C4-2B (cell line): ENCODE data around the gene RNF224.

Source experiments
- H3K27ac ChIP-seq: fragments of 450-650 bp; 2 replicates; pipeline ENCODE4 v1.5.1; 2017
- ZFX ChIP-seq: fragments of 450-650 bp; IDR thresholded peaks from 2 replicates; pipeline ENCODE4 v1.6.1; 2017
- TF ChIP-seq, protein P1 (sequence below): fragments of 450-650 bp; conservative IDR thresholded peaks from 2 replicates; pipeline ENCODE4 v1.5.1; 2017; ENCODE audit warnings: mild to moderate bottlenecking

Gene RNF224

DNA sequence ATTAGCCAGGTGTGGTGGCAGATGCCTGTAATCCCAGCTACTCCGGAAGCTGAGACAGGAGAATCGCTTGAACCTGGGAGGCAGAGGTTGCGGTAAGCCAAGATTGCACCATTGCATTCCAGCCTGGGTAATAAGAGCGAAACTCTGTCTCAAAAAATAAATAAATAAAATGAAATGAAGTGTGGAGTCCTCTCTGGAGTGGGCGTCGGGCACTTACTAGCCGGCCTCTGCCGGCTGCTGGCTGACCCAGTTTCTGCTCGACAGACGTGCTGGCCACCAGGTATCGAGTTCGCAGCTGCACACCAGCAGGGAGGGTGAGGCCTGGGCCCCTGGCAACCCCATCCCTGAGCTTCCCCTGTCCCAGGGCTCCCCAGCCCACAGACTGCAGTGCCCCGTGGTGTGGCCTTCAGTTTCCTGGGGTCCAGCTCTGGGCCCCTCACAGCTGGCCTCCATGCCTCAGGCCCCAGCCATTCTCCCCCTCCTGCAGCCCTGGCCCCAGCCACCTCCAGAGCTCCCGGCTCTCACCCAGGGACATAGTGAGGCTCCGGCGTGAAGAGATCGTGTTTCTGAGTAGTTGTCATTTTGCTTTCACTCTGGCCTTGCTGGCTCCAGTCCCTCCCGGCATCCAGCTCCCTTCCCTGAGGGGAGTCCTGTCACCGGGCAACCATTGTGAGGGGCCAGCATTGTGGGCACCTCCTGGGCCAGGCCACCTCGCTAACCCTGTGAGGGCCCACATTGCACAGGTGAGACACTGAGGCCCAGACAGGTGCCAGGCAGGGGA lies 20.0 kb downstream of the RNF224 start:
- no peak for TF ChIP-seq ZFX
- TF ChIP-seq, protein P1, sequence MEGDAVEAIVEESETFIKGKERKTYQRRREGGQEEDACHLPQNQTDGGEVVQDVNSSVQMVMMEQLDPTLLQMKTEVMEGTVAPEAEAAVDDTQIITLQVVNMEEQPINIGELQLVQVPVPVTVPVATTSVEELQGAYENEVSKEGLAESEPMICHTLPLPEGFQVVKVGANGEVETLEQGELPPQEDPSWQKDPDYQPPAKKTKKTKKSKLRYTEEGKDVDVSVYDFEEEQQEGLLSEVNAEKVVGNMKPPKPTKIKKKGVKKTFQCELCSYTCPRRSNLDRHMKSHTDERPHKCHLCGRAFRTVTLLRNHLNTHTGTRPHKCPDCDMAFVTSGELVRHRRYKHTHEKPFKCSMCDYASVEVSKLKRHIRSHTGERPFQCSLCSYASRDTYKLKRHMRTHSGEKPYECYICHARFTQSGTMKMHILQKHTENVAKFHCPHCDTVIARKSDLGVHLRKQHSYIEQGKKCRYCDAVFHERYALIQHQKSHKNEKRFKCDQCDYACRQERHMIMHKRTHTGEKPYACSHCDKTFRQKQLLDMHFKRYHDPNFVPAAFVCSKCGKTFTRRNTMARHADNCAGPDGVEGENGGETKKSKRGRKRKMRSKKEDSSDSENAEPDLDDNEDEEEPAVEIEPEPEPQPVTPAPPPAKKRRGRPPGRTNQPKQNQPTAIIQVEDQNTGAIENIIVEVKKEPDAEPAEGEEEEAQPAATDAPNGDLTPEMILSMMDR, result no peak
- H3K27ac ChIP-seq, result no peak overlapping the region

DNA sequence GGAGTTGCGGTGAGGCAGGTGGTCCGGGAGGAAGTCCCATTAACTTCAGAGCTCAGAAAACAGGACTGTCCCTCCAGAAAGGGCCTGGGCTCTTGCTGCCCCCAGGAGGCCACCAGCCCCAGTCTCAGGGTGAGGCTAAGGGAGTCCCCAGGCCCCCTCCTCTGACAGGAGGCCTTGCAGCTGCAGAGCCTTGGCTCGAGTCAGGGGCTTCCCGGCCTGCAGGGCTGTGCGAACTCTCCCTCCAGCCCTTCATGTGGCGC lies 20.5 kb downstream of the RNF224 start:
- H3K27ac ChIP-seq, result no peak overlapping the region
- TF ChIP-seq, protein P1, result no peak
- TF ChIP-seq ZFX, result no peak

DNA sequence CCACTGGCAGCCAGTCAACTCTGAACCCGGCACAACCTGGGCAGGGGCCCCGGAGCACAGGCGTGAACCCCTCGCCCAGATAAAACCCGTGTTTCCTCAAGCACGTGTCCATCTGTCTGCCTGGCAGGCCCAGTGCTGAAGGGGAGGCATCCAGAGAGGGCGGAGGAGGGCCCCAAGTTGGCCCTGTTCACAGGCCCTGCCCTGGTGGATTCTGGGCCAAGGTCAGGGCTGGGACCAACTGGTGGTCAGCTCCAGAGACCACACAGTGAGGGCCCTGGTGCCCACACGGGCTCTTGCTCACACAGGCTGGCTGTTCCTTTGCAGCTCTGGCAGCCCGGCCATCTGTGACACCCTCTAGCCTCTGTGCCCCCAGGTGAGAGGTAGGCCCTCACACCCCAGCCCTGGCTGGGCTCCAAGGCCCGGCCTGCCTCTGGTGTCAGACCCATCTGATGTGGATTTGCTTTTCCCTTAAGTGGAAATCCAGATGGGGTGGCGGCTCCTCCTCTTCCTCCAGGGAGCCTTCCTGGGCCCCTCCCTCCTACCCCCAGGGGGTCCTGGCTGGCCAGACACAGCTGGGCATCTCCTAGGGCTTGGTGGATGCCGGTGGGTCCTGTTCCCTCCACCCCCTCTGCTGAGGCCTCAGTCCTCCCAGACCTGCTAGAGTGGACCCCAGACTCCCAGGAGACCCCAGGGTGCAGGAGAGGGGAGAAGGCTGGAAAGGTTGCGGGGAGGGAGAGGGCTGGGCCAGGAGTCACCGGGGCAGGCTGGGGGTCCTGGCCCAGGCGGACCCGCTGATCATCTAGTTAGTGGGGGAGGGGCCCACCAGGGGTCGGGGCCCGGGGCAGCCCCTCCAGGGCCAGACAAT lies 23.3 kb downstream of the RNF224 start:
- no peak; the same call in 1 of the 2 replicates for TF ChIP-seq ZFX
- TF ChIP-seq, protein P1, result no peak
- H3K27ac ChIP-seq, result peak overlapping the region; percentile 11

DNA sequence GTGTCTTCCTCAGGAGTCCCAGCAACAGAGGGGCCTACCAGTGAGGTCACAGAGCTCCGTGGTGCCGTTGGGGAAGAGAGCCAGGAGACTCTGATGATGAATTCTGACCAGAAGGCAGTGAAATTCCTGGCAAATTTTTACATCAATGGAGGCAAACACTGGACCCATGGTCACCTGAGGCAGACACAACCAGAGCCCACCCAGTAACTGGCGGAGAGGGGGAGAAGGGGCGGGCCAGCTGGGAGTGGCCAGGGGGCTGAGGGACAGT lies 23.8 kb downstream of the RNF224 start, which contains the start of gene STPG3:
Gene STPG3 (plus strand): TSS at position 93 of the 268 bp plus-strand sequence. CDS start 1 bp downstream, at position 94.
- no peak for TF ChIP-seq ZFX
- TF ChIP-seq, protein P1, result no peak
- peak within 1 kb of the TSS; percentile 11 for H3K27ac ChIP-seq

DNA sequence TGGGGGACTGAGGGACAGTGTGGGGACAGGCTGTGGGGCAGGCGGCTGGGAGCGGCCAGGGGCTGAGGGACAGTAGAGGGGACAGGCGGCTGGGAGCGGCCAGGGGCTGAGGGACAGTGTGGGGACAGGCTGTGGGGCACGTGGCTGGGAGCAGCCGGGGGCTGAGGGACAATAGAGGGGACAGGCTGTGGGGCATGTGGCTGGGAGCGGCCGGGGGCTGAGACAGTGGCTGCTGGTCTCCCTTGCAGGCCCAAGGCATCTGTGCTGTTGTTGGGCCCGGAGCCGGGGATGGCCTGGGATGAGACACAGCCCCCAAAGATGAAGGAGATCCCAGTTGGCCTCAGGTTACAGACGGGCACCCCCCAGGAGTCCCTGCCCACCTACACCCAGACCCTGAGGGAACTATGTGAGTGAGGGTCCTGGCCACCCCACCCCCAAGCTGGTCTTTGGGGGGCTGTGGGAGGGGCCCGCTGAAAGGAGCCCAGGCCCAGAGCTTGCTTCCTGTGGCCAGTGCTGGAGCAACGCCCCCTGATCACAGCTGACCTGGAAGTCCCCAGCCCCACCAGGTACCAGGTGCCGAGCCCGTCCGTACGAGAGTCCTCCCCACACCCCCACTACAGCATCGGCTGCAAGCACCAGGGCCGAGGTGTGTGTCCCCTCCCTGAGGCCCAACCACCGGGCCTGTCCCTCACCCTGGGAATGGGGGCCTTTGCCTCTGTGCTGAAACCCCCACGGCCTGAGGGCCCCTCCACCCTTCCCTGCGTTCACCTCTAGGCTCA lies 24.4 kb downstream of the RNF224 start:
- H3K27ac ChIP-seq, result no peak overlapping the region
- TF ChIP-seq, protein P1, result no peak
- no peak for TF ChIP-seq ZFX

DNA sequence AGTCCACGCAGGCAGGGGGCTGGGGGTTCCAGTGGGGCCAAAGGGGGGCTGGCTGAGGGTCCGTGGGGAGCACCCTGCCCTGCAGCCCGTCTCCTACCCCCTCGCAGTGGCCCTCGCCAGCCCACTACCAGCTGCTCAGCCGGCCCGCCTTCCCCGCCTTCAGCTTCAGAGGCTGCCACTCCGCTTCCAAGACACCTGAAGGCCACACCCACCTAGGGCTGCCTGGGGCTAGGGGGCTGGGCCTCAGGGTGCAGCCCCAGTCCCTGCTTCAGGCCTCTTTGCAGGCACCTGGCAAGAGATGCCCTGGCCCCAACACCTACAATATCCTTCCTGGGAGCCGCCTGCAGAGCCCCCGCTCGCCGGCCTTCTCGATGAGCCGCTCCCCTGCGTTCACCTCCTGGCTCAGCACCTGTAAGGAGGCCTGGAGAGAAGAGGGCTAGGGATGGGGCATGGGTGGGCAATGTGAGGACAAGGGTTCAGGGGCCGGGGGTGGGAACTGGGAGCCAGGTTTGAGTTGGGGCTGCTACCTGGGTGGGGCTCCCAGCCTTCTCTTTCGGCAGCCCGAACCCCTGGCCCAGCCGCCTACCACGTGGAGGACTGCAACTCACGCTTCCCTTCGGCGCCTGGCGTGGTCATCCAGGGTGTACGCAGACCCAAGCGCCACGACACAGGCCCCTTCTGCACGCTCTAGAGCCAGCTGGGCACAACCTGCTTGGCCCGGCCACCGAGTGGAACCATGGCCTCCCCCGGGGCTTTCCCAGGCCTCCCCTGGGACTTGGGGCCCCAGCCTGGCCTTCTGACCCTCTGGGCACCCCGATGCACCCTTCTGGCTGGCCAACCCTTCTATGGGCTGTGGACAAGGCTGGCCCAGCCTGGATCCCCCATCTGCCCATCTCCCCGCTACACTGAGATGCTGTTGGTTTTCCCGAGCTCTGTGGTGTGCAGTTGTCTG lies 25.5 kb downstream of the RNF224 start:
- TF ChIP-seq, protein P1, result no peak
- no peak overlapping the region for H3K27ac ChIP-seq
